Lower leg skin (tissue), 3 donors: ENCODE data around the gene TRIM9.

ENCODE experiments used
- POLR2A ChIP-seq, 2 donors: fragments of 450-650 bp; IDR thresholded peaks; one replicate each; pipeline ENCODE4 v1.6.1; 2016 to 2017; ENCODE audit warnings: antibody characterized with exemption in 2 of 2, mild to moderate bottlenecking in 1 of 2, moderate library complexity in 1 of 2
- TF ChIP-seq, protein P1 (sequence below), 3 donors: fragments of 450-650 bp; IDR thresholded peaks; one replicate each; pipeline ENCODE4 v1.5.1; 2016; ENCODE audit warnings: antibody characterized with exemption in 3 of 3, mild to moderate bottlenecking in 3 of 3, moderate library complexity in 2 of 3

DNA sequence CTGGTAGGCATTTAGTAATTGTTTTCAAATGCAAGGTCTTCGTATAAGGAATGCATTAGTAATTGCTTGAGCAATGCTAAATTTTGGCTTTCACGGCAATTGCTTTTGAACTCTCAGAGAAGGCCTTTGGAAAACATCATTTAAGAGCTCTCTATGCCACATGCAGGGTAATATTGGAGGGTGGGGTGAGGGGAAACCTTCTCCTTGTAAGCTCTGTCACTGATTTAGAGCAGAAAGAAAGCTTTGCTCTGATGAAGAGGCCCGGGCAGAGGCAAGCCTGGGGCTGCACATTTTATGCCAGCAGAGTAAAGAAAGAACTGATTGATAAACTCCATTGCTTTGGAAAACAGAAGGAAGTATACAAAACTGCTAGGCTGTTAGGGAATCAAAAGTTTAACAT lies 70.9 kb downstream of the TRIM9 start:
- TF ChIP-seq, protein P1, sequence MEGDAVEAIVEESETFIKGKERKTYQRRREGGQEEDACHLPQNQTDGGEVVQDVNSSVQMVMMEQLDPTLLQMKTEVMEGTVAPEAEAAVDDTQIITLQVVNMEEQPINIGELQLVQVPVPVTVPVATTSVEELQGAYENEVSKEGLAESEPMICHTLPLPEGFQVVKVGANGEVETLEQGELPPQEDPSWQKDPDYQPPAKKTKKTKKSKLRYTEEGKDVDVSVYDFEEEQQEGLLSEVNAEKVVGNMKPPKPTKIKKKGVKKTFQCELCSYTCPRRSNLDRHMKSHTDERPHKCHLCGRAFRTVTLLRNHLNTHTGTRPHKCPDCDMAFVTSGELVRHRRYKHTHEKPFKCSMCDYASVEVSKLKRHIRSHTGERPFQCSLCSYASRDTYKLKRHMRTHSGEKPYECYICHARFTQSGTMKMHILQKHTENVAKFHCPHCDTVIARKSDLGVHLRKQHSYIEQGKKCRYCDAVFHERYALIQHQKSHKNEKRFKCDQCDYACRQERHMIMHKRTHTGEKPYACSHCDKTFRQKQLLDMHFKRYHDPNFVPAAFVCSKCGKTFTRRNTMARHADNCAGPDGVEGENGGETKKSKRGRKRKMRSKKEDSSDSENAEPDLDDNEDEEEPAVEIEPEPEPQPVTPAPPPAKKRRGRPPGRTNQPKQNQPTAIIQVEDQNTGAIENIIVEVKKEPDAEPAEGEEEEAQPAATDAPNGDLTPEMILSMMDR (IDR thresholded peaks at IDR 0.05), result no peak
- no peak for TF ChIP-seq POLR2A (IDR thresholded peaks at IDR 0.05)
